ENCODE results near the gene SGSH.

DNA sequence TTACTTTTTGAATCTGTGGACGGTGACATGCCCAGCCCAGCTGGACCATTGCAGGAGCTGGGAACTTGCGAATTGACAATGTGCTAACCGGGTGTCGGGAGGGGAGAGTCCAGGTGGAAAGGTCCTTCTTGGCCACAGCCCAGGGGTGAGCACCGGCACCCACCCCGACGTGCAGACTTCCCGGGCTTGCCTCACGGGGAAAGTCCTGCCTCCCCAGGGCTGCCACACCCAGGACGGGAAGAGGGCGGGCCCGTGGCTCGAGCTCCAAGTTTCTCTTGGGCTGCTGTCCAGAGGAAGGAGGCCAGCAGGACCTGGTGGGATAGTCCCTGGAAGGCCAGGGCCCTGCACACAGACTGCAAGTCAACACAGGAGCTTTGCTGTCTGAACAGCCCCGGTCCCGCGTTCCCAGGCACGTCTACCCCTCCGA is 32.6 kb downstream of the SGSH start:
- TF ChIP-seq, protein P1, sequence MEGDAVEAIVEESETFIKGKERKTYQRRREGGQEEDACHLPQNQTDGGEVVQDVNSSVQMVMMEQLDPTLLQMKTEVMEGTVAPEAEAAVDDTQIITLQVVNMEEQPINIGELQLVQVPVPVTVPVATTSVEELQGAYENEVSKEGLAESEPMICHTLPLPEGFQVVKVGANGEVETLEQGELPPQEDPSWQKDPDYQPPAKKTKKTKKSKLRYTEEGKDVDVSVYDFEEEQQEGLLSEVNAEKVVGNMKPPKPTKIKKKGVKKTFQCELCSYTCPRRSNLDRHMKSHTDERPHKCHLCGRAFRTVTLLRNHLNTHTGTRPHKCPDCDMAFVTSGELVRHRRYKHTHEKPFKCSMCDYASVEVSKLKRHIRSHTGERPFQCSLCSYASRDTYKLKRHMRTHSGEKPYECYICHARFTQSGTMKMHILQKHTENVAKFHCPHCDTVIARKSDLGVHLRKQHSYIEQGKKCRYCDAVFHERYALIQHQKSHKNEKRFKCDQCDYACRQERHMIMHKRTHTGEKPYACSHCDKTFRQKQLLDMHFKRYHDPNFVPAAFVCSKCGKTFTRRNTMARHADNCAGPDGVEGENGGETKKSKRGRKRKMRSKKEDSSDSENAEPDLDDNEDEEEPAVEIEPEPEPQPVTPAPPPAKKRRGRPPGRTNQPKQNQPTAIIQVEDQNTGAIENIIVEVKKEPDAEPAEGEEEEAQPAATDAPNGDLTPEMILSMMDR (IDR thresholded peaks at IDR 0.05; ENCODE audit: low read length), result no peak
- TF ChIP-seq EZH2 (IDR thresholded peaks at IDR 0.05; ENCODE audit: borderline replicate concordance, low read length), result no peak
